Activated CD4-positive, alpha-beta T cell treated with anti-CD3 and anti-CD28 coated beads, Interleukin-2, amount 10 ng/mL, durations not matched to agents 24 days and 14 days (primary cell): Measurements from ENCODE around the gene BPIFB4. TPM values are rescaled to one million over a fixed set of nuclear protein-coding genes. Genes with fewer than 3 reads are reported as not detected.
"Not testable (repeated sequence)": the region's sequence is repeated elsewhere in the genome, so short reads cannot be mapped to it uniquely, and the experiment has no call there.

Experiments used
- DNase-seq: peaks from one replicate; pipeline ENCODE4 v3.0.0; 2022
- H3K27ac Mint-ChIP-seq: one replicate; pipeline ENCODE4 v1.8.0; 2022; ENCODE audit warnings: mild to moderate bottlenecking, mixed read lengths
- H3K27me3 Mint-ChIP-seq: one replicate; pipeline ENCODE4 v1.8.0; 2022; ENCODE audit warnings: mixed read lengths
- H3K36me3 Mint-ChIP-seq: one replicate; pipeline ENCODE4 v1.8.0; 2022; ENCODE audit warnings: low read depth, mild to moderate bottlenecking, mixed read lengths
- H3K4me1 Mint-ChIP-seq: one replicate; pipeline ENCODE4 v1.8.0; 2021; ENCODE audit warnings: mixed read lengths
- H3K4me3 Mint-ChIP-seq: one replicate; pipeline ENCODE4 v1.8.0; 2022; ENCODE audit warnings: mild to moderate bottlenecking, moderate library complexity, mixed read lengths
- H3K9me3 Mint-ChIP-seq: one replicate; pipeline ENCODE4 v1.8.0; 2021; ENCODE audit warnings: mixed read lengths
- intact Hi-C: fragments of 100-400 bp; cut with micrococcal nuclease; formaldehyde crosslinking; loops from one replicate; pipeline ENCODE4 v1.15.1; 2023
- total RNA-seq: library from RNA; stranded (reverse); gene quantifications from 2 replicates; pipeline ENCODE4 v1.2.3, GENCODE V29; 2022

BPIFB4 gene
- total RNA-seq, 1 donor from 2014 or later = not detected

- H3K9me3 Mint-ChIP-seq, intact Hi-C loops, H3K27ac Mint-ChIP-seq, H3K36me3 Mint-ChIP-seq, H3K4me3 Mint-ChIP-seq, H3K4me1 Mint-ChIP-seq, H3K27me3 Mint-ChIP-seq, DNase-seq: not testable (repeated sequence)
These were observed 26.7 kb downstream of the BPIFB4 start for GRCh38 chr20:33106058-33106620.

- Mint-ChIP-seq H3K36me3 (no peaks in the 10 kb centered on the region), H3K9me3 (no peaks in the 10 kb centered on the region), H3K4me1 (no peaks in the 10 kb centered on the region), H3K4me3 (no peak overlapping the region), H3K27me3 (no peaks in the 10 kb centered on the region), H3K27ac (no peak overlapping the region)
- intact Hi-C loops = no loop called here
- DNase-seq = no peak
These were observed 29.2 kb downstream of the BPIFB4 start for GRCh38 chr20:33108661-33109060.

GRCh38 chr20:33110147-33110825 lies 30.8 kb downstream of the BPIFB4 start:
- no peak overlapping the region for H3K27ac Mint-ChIP-seq
- no peaks in the 10 kb centered on the region for H3K9me3 Mint-ChIP-seq
- H3K27me3 Mint-ChIP-seq = no peaks in the 10 kb centered on the region
- H3K4me1 Mint-ChIP-seq = no peaks in the 10 kb centered on the region
- intact Hi-C loops = no loop called here
- DNase-seq = no peak
- H3K36me3 Mint-ChIP-seq = no peaks in the 10 kb centered on the region
- H3K4me3 Mint-ChIP-seq = no peak overlapping the region

GRCh38 chr20:33111306-33111705 lies 31.9 kb downstream of the BPIFB4 start:
- H3K4me3 Mint-ChIP-seq = no peak overlapping the region

GRCh38 chr20:33112547-33113386 lies 33.3 kb downstream of the BPIFB4 start:
- intact Hi-C loops = no loop called here
- no peak overlapping the region for H3K4me3 Mint-ChIP-seq
- H3K4me1 Mint-ChIP-seq = no peaks in the 10 kb centered on the region
- no peaks in the 10 kb centered on the region for H3K36me3 Mint-ChIP-seq
- no peaks in the 10 kb centered on the region for H3K9me3 Mint-ChIP-seq
- no peak for DNase-seq
- no peaks in the 10 kb centered on the region for H3K27me3 Mint-ChIP-seq
- H3K27ac Mint-ChIP-seq = no peak overlapping the region

More at GRCh38 chr20:33111306-33111705, 31.9 kb downstream of the BPIFB4 start:
- intact Hi-C loops = no loop called here
- Mint-ChIP-seq H3K27me3 (no peaks in the 10 kb centered on the region), H3K36me3 (no peaks in the 10 kb centered on the region), H3K9me3 (no peaks in the 10 kb centered on the region), H3K4me1 (no peaks in the 10 kb centered on the region), H3K27ac (no peak overlapping the region)
- no peak for DNase-seq

- H3K27me3 Mint-ChIP-seq = no peaks in the 10 kb centered on the region
- no peaks in the 10 kb centered on the region for H3K9me3 Mint-ChIP-seq
- no peaks in the 10 kb centered on the region for H3K4me1 Mint-ChIP-seq
- H3K4me3 Mint-ChIP-seq = no peak overlapping the region
- no peak overlapping the region for H3K27ac Mint-ChIP-seq
- intact Hi-C loops = no loop called here
- H3K36me3 Mint-ChIP-seq = no peaks in the 10 kb centered on the region
- DNase-seq = no peak
These were observed 34.0 kb downstream of the BPIFB4 start for GRCh38 chr20:33113387-33113908.

GRCh38 chr20:33115501-33115900 lies 36.1 kb downstream of the BPIFB4 start:
- H3K27ac Mint-ChIP-seq, H3K4me3 Mint-ChIP-seq, H3K36me3 Mint-ChIP-seq, intact Hi-C loops, H3K9me3 Mint-ChIP-seq, H3K27me3 Mint-ChIP-seq, DNase-seq, H3K4me1 Mint-ChIP-seq: not testable (repeated sequence)

GRCh38 chr20:33119725-33120720 lies 40.6 kb downstream of the BPIFB4 start:
- H3K9me3 Mint-ChIP-seq = peaks cover 9% of the 10 kb centered on the region
- DNase-seq = no peak
- intact Hi-C loops = no loop called here
- H3K4me3 Mint-ChIP-seq = no peak overlapping the region
- H3K27me3 Mint-ChIP-seq = no peaks in the 10 kb centered on the region
- no peak overlapping the region for H3K27ac Mint-ChIP-seq
- H3K36me3 Mint-ChIP-seq = no peaks in the 10 kb centered on the region
- peaks cover 10% of the 10 kb centered on the region for H3K4me1 Mint-ChIP-seq

GRCh38 chr20:33120934-33121333 lies 41.5 kb downstream of the BPIFB4 start:
- DNase-seq = no peak
- Mint-ChIP-seq H3K4me3 (no peak overlapping the region), H3K9me3 (peaks cover 9% of the 10 kb centered on the region), H3K36me3 (no peaks in the 10 kb centered on the region), H3K4me1 (peaks cover 10% of the 10 kb centered on the region), H3K27ac (no peak overlapping the region), H3K27me3 (no peaks in the 10 kb centered on the region)
- intact Hi-C loops = no loop called here

- H3K4me1 Mint-ChIP-seq, H3K9me3 Mint-ChIP-seq, H3K27ac Mint-ChIP-seq, intact Hi-C loops, H3K27me3 Mint-ChIP-seq, H3K36me3 Mint-ChIP-seq, H3K4me3 Mint-ChIP-seq, DNase-seq: not testable (repeated sequence)
These were observed 42.9 kb downstream of the BPIFB4 start for GRCh38 chr20:33122297-33122696.

- Mint-ChIP-seq H3K4me1 (peaks cover 10% of the 10 kb centered on the region), H3K4me3 (no peak overlapping the region), H3K27ac (no peak overlapping the region), H3K9me3 (peaks cover 9% of the 10 kb centered on the region), H3K36me3 (no peaks in the 10 kb centered on the region), H3K27me3 (peaks cover under 1% of the 10 kb centered on the region)
- no peak for DNase-seq
- intact Hi-C loops = no loop called here
These were observed 44.8 kb downstream of the BPIFB4 start for GRCh38 chr20:33124261-33124660.

GRCh38 chr20:33124994-33125393 lies 45.6 kb downstream of the BPIFB4 start:
- no peak for DNase-seq
- Mint-ChIP-seq H3K36me3 (no peaks in the 10 kb centered on the region), H3K9me3 (peaks cover 9% of the 10 kb centered on the region), H3K27ac (no peak overlapping the region), H3K27me3 (peaks cover 5% of the 10 kb centered on the region), H3K4me1 (peaks cover 5% of the 10 kb centered on the region), H3K4me3 (no peak overlapping the region)
- intact Hi-C loops = no loop called here

- H3K27me3 Mint-ChIP-seq = peaks cover 5% of the 10 kb centered on the region
- no peak overlapping the region for H3K27ac Mint-ChIP-seq
- H3K36me3 Mint-ChIP-seq = no peaks in the 10 kb centered on the region
- peaks cover 5% of the 10 kb centered on the region for H3K9me3 Mint-ChIP-seq
- no peaks in the 10 kb centered on the region for H3K4me1 Mint-ChIP-seq
- DNase-seq = no peak
- H3K4me3 Mint-ChIP-seq = no peak overlapping the region
- intact Hi-C loops = no loop called here
These were observed 46.5 kb downstream of the BPIFB4 start for GRCh38 chr20:33125983-33126382.
